Erythroblast (primary cell): ENCODE data around the gene DDX31.

Experiments used
- GATA1 ChIP-seq: IDR thresholded peaks from 2 replicates; pipeline ENCODE4 v1.6.1; 2011; ENCODE audit warnings: low read depth, mild to moderate bottlenecking, control low read depth, low read length, moderate library complexity
- POLR2A ChIP-seq: IDR thresholded peaks from 2 replicates; pipeline ENCODE4 v1.6.1; 2011; ENCODE audit warnings: mild to moderate bottlenecking, low read length

DNA sequence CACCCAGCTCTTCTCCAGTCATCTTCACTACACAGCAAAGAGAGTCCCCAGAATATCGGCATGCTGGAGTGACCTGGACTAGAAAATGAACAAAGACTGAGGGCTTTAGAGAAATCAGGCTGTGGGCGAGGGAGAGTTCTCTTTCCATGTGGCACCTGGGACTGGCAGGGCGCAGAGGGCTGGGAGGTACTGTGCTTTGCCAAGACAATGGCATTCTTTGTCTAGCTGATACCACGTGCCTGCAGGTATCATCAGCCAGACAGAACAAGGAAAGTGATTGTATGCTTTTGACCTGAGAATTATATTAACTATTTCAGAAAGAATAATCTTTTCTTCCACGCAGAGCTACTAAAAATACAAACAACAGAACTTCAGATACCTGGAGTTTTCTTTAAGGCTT, 30.5 kb downstream of the DDX31 start:
- TF ChIP-seq POLR2A, result no peak
- TF ChIP-seq GATA1, result no peak
